Cortex of kidney (tissue), 1 donor: ENCODE data around the gene CHRNB1.
A peak's percentile ranks its signal among the peaks of the same experiment; 100 is the strongest.

Experiments
- DNase-seq: peaks from one replicate; lab custom pipeline; 2025; lab: John Stamatoyannopoulos, UW

Gene CHRNB1

GRCh38 chr17:7484067-7484918, 39.4 kb downstream of the CHRNB1 start, which contains the start of gene POLR2A:
TSS of gene POLR2A (plus strand) at chr17:7484366.
- DNase-seq = peak; percentile 91

- DNase-seq = no peak
Measured at GRCh38 chr17:7484919-7485377, 40.1 kb downstream of the CHRNB1 start.

- DNase-seq = no peak
Measured at GRCh38 chr17:7486181-7486580, 41.3 kb downstream of the CHRNB1 start.

GRCh38 chr17:7490144-7490543, 45.3 kb downstream of the CHRNB1 start:
- no peak for DNase-seq

GRCh38 chr17:7491583-7491982, 46.7 kb downstream of the CHRNB1 start:
- DNase-seq = no peak

GRCh38 chr17:7493941-7494340, 49.1 kb downstream of the CHRNB1 start:
- DNase-seq = no peak

GRCh38 chr17:7495906-7496434, 51.1 kb downstream of the CHRNB1 start:
- no peak for DNase-seq

GRCh38 chr17:7496470-7497183, 51.8 kb downstream of the CHRNB1 start:
- DNase-seq = no peak

GRCh38 chr17:7497228-7497627, 52.4 kb downstream of the CHRNB1 start:
- DNase-seq = no peak

GRCh38 chr17:7497636-7498035, 52.8 kb downstream of the CHRNB1 start:
- DNase-seq = no peak

GRCh38 chr17:7499161-7499560, 54.3 kb downstream of the CHRNB1 start:
- DNase-seq = no peak

GRCh38 chr17:7501729-7502128, 56.9 kb downstream of the CHRNB1 start:
- DNase-seq = no peak

GRCh38 chr17:7502171-7502847, 57.4 kb downstream of the CHRNB1 start:
- no peak for DNase-seq

- no peak for DNase-seq
Measured at GRCh38 chr17:7502987-7503386, 58.1 kb downstream of the CHRNB1 start.

GRCh38 chr17:7503521-7503920, 58.7 kb downstream of the CHRNB1 start:
- DNase-seq = no peak
